SK-N-SH treated with all-trans-retinoic acid at 6 μM for 48 hours (cell line): ENCODE data around the gene SDK2.

ENCODE experiments used
- BACH2 ChIP-seq: fragments of 250-450 bp; sonication (Bioruptor Pico); IDR thresholded peaks from 2 replicates; pipeline ENCODE4 v1.9.0; 2021; ENCODE audit warnings: mild to moderate bottlenecking, borderline replicate concordance
- CSDC2 ChIP-seq: fragments of 250-450 bp; sonication (Bioruptor Pico); IDR thresholded peaks from 2 replicates; pipeline ENCODE4 v1.5.0; 2020; ENCODE audit warnings: mild to moderate bottlenecking, moderate library complexity
- ESRRG ChIP-seq: fragments of 250-450 bp; sonication (Bioruptor Pico); IDR thresholded peaks from 2 replicates; pipeline ENCODE4 v1.6.1; 2021; ENCODE audit warnings: mild to moderate bottlenecking
- PPARA ChIP-seq: fragments of 250-450 bp; sonication (Bioruptor Pico); IDR thresholded peaks from 2 replicates; pipeline ENCODE4 v1.5.0; 2020; ENCODE audit warnings: mild to moderate bottlenecking, borderline replicate concordance
- RARB ChIP-seq: fragments of 250-450 bp; sonication (Bioruptor Pico); IDR thresholded peaks from 2 replicates; pipeline ENCODE4 v1.8.0; 2021; ENCODE audit warnings: mild to moderate bottlenecking, moderate library complexity
- TOX ChIP-seq: fragments of 250-450 bp; sonication (Bioruptor Pico); IDR thresholded peaks from 2 replicates; pipeline ENCODE4 v1.8.0; 2021; ENCODE audit warnings: mild to moderate bottlenecking, moderate library complexity, borderline replicate concordance
- ZFP3 ChIP-seq: fragments of 250-450 bp; sonication (Bioruptor Pico); IDR thresholded peaks from 2 replicates; pipeline ENCODE4 v1.5.0; 2020; ENCODE audit warnings: mild to moderate bottlenecking, moderate library complexity
- ZFP30 ChIP-seq: fragments of 450-650 bp; formaldehyde crosslinking; IDR thresholded peaks from 2 replicates; pipeline ENCODE4 v1.5.0; 2022; ENCODE audit warnings: mild to moderate bottlenecking, moderate library complexity
- TF ChIP-seq, protein P1 (sequence below): fragments of 250-450 bp; sonication (Bioruptor Pico); IDR thresholded peaks from 2 replicates; pipeline ENCODE4 v1.8.0; 2020; ENCODE audit warnings: mild to moderate bottlenecking, moderate library complexity, borderline replicate concordance
- TF ChIP-seq, protein P2 (sequence below): fragments of 250-450 bp; sonication (Bioruptor Pico); IDR thresholded peaks from 2 replicates; pipeline ENCODE4 v1.5.1; 2020; ENCODE audit warnings: low read depth, mild to moderate bottlenecking, moderate library complexity

DNA sequence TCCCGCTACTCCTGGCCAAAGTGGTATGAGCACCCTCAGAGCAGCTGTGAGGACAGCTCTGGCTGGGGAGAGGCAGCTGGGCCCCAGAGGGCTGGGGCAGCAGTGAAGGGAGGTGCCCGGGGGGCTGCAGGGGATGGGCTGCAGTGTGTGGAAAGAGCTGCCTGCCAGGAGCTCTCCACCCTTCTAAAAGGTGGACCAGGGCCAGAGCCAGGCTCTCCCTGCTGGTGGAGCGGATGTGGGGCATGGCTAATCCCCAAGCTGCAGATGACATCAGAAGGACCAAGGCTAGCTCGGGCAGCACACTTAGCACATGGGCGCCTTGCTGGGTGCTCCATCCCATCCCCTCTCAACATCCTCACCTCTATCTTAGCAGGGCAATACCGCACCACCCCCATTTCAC, 103.1 kb downstream of the SDK2 start:
- TF ChIP-seq ZFP3 (no peak), RARB (CRISPR knock-in tag) (no peak), CSDC2 (CRISPR knock-in tag) (no peak), ZFP30 (CRISPR knock-in tag) (no peak), BACH2 (CRISPR knock-in tag) (no peak), PPARA (CRISPR knock-in tag) (no peak), TOX (no peak), ESRRG (no peak)
- TF ChIP-seq, protein P1, sequence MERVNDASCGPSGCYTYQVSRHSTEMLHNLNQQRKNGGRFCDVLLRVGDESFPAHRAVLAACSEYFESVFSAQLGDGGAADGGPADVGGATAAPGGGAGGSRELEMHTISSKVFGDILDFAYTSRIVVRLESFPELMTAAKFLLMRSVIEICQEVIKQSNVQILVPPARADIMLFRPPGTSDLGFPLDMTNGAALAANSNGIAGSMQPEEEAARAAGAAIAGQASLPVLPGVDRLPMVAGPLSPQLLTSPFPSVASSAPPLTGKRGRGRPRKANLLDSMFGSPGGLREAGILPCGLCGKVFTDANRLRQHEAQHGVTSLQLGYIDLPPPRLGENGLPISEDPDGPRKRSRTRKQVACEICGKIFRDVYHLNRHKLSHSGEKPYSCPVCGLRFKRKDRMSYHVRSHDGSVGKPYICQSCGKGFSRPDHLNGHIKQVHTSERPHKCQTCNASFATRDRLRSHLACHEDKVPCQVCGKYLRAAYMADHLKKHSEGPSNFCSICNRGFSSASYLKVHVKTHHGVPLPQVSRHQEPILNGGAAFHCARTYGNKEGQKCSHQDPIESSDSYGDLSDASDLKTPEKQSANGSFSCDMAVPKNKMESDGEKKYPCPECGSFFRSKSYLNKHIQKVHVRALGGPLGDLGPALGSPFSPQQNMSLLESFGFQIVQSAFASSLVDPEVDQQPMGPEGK (CRISPR knock-in tag), result no peak
- TF ChIP-seq, protein P2, sequence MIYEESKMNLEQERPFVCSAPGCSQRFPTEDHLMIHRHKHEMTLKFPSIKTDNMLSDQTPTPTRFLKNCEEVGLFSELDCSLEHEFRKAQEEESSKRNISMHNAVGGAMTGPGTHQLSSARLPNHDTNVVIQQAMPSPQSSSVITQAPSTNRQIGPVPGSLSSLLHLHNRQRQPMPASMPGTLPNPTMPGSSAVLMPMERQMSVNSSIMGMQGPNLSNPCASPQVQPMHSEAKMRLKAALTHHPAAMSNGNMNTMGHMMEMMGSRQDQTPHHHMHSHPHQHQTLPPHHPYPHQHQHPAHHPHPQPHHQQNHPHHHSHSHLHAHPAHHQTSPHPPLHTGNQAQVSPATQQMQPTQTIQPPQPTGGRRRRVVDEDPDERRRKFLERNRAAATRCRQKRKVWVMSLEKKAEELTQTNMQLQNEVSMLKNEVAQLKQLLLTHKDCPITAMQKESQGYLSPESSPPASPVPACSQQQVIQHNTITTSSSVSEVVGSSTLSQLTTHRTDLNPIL (CRISPR knock-in tag), result no peak
